HG03045 (cell line): ENCODE data around the gene ZBTB8OS.
A peak's percentile ranks its signal among the peaks of the same experiment; 100 is the strongest.
"Not testable (repeated sequence)": the region's sequence is repeated elsewhere in the genome, so short reads cannot be mapped to it uniquely, and the experiment has no call there.

Experiments
- ATAC-seq: cut with Tn5 transposase; IDR thresholded peaks from one replicate; pipeline ENCODE4 v1.9.1; 2021; ENCODE audit warnings: mild to moderate bottlenecking, moderate library complexity; ENCODE audit not compliant: unreplicated experiment

The ZBTB8OS gene

DNA sequence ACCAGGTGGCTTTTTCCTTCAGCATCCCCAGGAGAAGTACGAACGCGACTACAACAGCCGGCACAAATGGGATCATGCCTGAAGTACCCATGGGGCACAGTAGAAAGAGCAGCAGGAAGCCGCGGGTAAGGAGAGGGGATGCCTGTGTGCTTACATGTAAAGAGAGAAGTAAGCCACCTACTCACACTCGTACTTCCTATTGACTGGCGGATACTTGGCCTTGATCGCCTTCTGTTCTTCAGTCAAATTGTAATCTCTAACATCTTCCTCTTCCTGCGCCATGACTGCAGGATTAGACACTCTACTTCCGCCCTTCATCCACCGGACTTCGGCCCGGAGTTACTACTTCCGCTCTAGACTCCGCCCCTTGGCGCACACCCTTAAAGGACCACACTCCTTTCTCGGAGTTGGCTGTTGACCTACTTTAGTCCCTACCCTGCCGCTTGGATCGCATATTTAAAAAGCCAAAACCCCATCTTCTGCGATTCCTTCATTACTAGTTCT, at the start of gene ZBTB8OS:
TSS of gene ZBTB8OS (minus strand) at position 303 of the 504 bp plus-strand sequence. CDS start at position 282, 21 bp downstream.
- ATAC-seq: peak; percentile 58

DNA sequence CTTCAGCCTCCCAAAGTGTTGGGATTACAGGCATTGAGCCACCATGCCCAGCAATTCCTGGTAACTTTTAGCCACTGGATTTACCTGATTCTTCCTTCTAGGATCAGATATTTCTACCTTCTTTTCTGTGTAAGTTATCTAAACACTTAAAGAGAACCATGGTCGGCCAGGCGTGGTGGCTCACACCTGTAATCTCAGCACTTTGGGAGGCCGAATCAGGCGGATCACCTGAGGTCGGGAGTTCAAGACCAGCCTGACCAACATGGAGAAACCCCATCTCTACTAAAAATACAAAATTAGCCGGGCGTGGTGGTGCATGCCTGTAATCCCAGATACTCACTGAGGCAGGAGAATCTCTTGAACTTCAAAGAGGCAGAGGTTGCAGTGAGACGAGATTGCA, 46.6 kb upstream of the ZBTB8OS start:
- not testable (repeated sequence) for ATAC-seq

GRCh38 chr1:32696041-32696440, 45.7 kb upstream of the ZBTB8OS start:
- ATAC-seq: no peak

DNA sequence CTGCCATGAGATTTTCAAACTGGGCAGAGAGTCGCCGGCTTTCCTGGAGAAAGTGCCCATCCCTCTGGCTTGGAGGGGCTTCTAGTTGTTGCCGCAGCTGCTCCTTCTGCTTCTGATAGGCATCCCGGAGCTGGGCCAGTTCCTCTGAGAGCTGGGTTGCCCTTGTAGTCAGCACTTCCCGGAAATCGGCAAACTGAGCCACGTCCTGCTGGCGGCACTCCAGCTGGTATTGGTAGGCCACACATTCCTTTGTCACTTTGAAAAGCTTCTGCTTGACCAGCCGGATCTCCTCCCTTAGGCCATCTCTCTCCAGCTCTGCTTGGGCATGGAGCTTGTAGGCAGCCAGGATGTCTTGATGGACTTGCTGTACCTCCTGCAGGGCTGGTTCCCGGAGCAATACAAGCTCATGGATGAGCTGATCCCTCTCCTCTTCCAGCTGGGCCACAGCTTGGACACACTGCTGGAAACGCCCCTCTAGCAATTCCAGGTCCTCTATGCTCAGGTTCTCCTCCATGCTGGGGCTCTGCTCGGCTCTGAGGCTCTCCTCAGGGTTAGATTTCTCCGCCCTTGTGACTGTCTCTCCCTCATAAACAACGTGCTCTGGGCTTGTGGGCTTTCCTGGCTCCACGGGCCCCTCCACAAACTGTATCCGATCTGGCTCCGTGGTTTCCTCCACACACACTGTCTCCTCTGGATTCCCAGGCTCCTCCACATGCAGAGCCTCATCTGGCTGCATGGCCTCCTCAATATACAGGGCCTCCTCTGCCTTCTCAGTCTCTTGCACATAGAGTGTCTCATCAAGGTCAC, 45.0 kb upstream of the ZBTB8OS start:
- ATAC-seq: no peak

DNA sequence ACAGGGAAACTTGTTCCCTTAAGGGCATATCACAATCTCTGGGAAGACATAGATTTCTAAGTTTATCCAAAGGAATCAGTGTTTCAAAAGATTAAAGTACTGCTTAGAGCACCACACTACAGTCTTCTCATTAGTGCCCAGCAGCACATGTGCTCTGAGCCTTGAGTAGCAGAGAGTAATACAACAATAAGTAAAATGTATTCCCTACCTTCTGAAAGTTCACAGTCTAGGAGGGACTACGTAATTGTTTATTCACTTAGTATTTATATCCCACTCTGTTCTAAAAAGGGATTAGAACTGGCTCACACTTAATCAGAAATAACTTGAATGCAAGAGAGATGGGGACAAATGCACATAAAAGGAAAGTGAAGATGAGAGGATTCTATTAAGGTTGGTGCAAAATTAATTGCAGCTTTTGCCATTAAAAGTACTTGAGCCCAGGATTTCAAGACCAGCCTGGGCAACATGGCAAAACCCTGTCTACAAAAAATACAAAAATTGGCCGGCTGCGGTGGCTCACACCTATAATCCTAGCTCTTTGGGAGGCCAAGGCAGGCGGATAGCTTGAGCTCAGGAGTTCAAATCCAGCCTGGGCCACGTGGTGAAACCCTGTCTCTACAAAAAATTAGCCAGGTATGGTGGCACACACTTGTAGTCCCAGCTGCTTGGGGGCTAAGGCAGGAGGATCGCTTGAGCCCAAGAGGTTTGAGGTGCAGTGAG, 43.3 kb upstream of the ZBTB8OS start:
- no peak for ATAC-seq

GRCh38 chr1:32686387-32686786, 36.0 kb upstream of the ZBTB8OS start:
- no peak for ATAC-seq

DNA sequence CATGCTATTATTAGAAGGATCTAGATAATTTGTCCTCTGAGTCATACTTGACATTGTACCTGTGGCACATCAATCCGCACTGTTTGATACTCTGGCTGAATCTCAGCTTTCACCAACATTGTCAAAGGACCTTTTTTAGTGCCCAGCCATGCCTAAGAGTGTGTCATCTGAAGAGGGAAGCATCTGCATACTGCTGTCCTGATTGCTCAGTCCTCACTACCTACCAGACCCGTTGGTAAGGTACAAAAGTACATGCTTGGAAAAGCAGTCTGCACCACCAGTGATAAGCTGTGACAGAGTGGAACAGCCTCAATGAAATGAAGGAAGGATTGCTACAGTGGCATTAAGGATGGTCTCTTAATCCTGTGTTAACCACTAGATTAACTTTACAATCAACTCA, 35.1 kb upstream of the ZBTB8OS start:
- no peak for ATAC-seq

- ATAC-seq: no peak
Observed at GRCh38 chr1:32684167-32684811, 33.9 kb upstream of the ZBTB8OS start.

GRCh38 chr1:32683397-32683796, 33.0 kb upstream of the ZBTB8OS start:
- no peak for ATAC-seq

DNA sequence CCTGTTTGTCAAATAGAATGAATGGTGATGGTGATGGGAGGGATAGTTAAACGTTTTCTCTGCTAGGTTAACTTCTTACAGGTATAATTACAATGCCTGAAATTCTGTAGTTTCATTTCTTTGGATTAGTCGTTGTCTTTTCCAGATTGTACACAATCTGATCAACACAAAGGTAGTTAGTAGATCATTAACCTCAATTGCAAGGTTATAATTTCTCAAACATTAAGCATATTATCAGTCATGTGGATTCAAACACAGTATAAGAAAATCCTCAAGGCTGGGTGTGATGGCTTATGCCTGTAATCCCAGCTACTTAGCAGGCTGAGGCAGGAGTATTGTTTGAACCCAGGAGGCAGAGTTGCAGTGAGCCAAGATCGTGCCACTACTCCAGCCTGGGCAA, 31.6 kb upstream of the ZBTB8OS start:
- ATAC-seq: no peak

GRCh38 chr1:32681509-32681908, 31.2 kb upstream of the ZBTB8OS start:
- no peak for ATAC-seq

- ATAC-seq: no peak
Observed at GRCh38 chr1:32680642-32681041, 30.3 kb upstream of the ZBTB8OS start.

DNA sequence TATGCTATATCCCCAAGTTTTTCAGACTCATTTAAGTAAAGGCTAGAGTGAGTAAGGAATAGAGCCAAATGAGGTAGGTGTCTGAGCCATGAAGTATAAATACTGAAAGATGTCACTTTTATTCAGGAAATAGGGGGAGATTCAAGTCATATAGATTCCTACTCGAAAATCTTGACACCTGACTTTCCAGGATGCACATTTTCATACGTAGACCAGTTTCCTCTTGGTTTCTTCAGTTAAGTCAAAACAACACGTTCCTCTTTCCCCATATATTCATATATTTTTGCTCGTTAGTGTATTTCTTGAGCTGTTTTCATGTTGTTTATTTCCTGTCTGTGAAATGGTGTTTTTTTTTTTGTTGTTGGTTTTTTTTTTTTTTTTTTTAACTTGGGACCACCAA, 29.6 kb upstream of the ZBTB8OS start:
- not testable (repeated sequence) for ATAC-seq

DNA sequence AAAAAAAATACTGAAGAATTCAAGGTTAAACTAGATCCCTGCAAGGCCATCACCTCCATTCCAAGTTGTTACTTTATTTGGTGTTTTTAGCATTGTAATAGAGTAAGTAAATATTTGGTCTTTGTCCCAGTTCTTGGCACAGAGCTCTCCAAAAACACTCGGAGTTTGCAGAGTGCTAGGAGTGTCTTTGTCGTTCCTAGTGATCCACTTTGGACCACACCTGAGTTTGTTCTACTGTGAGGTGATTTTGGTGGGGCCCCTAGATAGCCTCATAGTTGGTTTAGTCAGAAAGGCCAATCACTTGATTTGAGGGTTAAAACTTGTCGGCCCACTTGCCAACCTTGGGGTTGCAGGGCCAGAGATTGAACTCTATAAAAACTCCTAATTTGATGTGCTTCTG, 26.6 kb upstream of the ZBTB8OS start:
- ATAC-seq: no peak

DNA sequence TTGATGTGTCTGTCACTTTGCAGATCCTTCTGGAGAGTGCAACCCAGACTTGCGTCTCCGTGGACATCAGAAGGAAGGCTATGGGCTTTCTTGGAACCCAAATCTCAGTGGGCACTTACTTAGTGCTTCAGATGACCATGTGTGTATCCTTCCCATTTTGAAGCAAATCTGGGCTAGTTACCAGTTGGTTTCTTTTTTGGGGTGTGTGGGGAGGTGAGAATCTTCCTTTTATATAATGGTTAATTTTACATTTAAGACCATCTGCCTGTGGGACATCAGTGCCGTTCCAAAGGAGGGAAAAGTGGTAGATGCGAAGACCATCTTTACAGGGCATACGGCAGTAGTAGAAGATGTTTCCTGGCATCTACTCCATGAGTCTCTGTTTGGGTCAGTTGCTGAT, 18.4 kb upstream of the ZBTB8OS start:
- not testable (repeated sequence) for ATAC-seq

GRCh38 chr1:32666901-32667566, 16.7 kb upstream of the ZBTB8OS start:
- ATAC-seq: no peak

DNA sequence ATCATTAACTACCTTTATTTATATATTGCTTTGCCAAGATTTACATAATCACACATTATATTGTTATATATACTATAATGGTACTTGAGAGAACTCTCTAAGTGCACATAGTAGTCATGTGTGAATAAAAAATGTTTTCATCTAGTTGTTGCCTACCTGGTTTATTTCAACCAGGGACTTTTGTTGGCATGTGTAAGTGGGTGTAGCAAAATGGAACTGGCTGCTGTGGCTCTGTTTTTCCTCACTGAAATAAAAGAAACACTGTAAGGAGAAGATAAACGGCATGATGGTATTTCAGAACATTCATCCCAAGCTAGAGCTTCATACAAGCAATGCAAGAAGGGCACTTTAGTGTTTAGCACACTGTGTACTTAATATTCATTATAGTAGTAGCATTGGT, 15.6 kb upstream of the ZBTB8OS start:
- ATAC-seq: no peak

DNA sequence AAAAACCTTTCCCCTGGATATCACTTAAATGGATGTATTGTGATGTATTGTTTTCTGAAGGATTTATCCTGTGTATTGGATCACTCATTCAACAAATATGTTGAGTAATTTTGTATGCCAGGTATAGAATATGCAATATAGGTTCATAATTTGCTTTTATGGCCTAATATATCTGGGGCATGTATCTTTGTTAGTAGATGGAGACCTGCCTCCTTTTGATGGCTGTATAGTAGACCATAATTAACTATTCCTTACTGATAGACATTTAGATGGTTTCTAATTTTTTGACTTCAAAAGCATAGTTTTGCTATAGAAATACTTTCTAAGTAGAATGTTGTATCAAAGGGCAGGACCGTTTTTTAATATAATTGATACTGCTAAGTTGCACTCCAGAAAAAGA, 9.2 kb upstream of the ZBTB8OS start:
- no peak for ATAC-seq

DNA sequence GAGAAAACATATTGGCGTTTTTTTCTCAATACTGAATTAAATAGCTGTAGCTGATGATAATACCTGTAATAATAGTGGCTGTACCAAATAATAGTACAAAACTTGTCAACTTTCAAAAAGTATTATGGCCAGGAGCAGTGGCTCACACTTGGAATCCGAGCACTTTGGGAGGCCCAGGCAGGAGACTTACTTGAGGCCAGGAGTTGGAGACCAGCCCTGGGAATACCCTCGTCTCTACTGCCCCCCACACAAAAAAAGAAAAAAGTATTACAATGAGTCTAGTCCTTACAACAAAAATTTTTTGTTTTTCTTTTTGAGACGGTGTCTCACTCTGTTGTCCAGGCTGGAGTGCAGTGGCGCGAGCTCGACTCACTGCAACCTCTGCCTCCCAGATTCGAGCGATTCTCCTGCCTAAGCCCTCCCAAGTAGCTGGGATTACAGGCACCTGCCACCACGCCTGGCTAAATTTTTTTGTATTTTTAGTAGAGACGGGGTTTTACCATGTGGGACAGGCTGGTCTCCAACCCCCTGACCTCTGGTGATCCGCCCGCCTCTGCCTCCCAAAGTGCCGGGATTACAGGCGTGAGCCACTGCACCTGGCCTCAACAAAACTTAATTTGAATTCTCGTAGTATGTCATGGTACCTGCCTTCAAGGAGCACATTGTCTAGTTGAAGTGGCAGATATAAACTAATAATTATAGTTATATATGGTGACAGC, 2.1 kb upstream of the ZBTB8OS start:
- ATAC-seq: no peak

DNA sequence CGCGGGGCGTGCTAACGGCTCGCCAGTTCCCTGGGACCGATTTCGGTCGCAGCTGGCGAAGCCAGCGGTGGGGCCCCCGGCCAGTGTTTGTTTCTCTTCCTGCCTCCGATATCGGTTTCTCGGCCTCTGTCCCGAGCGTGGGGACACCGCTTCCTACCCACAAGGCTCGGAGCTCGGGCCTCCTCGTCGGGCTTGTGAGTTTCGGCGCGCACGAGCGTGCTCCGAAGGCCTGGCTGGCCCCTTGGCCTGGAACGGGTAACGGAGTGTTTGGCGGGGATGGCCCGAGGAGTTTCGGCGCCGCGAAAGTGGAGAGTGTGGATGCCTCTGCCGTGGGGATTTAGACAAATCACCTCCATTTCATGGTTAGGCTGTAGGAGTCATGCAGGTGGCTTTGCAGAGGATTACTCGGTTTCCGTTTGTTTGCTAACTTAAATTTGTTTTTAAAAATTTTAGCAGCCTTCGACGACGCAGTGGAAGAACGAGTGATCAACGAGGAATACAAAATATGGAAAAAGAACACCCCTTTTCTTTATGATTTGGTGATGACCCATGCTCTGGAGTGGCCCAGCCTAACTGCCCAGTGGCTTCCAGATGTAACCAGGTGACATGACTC, 1.2 kb upstream of the ZBTB8OS start:
- ATAC-seq: peak; percentile 35
